Stimulated activated CD8-positive, alpha-beta memory T cell treated with anti-CD3 and anti-CD28 coated beads, Interleukin-4, amount 100 ng/mL, for 1 hour (primary cell): ENCODE data around the gene RFC2.
"Not testable (repeated sequence)": the region's sequence is repeated elsewhere in the genome, so short reads cannot be mapped to it uniquely, and the experiment has no call there.

Experiments used
- DNase-seq, 2 donors: peaks; one replicate each; pipeline ENCODE4 v3.0.0-alpha.2; 2020; ENCODE audit warnings: low read depth in 2 of 2, low spot score in 1 of 2

Gene RFC2

GRCh38 chr7:74283858-74284447 is 29.8 kb upstream of the RFC2 start:
- DNase-seq: no peak

- no peak for DNase-seq
These were observed 28.7 kb upstream of the RFC2 start for GRCh38 chr7:74282748-74283459.

- DNase-seq: no peak
These were observed 26.8 kb upstream of the RFC2 start for GRCh38 chr7:74280985-74281384.

- DNase-seq: no peak
These were observed 23.4 kb upstream of the RFC2 start for GRCh38 chr7:74277636-74278035.

- no peak for DNase-seq
These were observed 21.2 kb upstream of the RFC2 start for GRCh38 chr7:74275401-74275881.

GRCh38 chr7:74272305-74273038 is 18.3 kb upstream of the RFC2 start:
- no peak for DNase-seq

- DNase-seq: no peak
These were observed 17.5 kb upstream of the RFC2 start for GRCh38 chr7:74271742-74272141.

GRCh38 chr7:74269757-74270277 is 15.6 kb upstream of the RFC2 start:
- DNase-seq: peak in 1 of 2 donors; percentile 29

- DNase-seq: no peak
These were observed 13.8 kb upstream of the RFC2 start for GRCh38 chr7:74267756-74268565.

GRCh38 chr7:74266191-74266963 is 12.2 kb upstream of the RFC2 start:
- DNase-seq: no peak

GRCh38 chr7:74263399-74264120 is 9.4 kb upstream of the RFC2 start:
- no peak for DNase-seq

- no peak for DNase-seq
These were observed 8.6 kb upstream of the RFC2 start for GRCh38 chr7:74262639-74263398.

- no peak for DNase-seq
These were observed 4.4 kb upstream of the RFC2 start for GRCh38 chr7:74258639-74259038.

- DNase-seq: no peak
These were observed 2.6 kb upstream of the RFC2 start for GRCh38 chr7:74256491-74257408.

- not testable (repeated sequence) for DNase-seq
These were observed 1.3 kb upstream of the RFC2 start for GRCh38 chr7:74255461-74255860.

- no peak for DNase-seq
These were observed 720 bp upstream of the RFC2 start for GRCh38 chr7:74254858-74255379.

- no peak for DNase-seq
These were observed 417 bp downstream of the RFC2 start for GRCh38 chr7:74253835-74254128.

GRCh38 chr7:74253331-74253730 is 868 bp downstream of the RFC2 start:
- no peak for DNase-seq
